HTERT RPE-1 (cell line): ENCODE results near the gene PAFAH2.
"Not testable (repeated sequence)": the region's sequence is repeated elsewhere in the genome, so short reads cannot be mapped to it uniquely, and the experiment has no call there.

Experiments used
- in situ Hi-C: fragments of 300-500 bp; cut with MboI; formaldehyde crosslinking; loops from 4 replicates; pipeline ENCODE4 v1.14.3; 2020; ENCODE audit warnings: low sequenced_read_pairs

The PAFAH2 gene

DNA sequence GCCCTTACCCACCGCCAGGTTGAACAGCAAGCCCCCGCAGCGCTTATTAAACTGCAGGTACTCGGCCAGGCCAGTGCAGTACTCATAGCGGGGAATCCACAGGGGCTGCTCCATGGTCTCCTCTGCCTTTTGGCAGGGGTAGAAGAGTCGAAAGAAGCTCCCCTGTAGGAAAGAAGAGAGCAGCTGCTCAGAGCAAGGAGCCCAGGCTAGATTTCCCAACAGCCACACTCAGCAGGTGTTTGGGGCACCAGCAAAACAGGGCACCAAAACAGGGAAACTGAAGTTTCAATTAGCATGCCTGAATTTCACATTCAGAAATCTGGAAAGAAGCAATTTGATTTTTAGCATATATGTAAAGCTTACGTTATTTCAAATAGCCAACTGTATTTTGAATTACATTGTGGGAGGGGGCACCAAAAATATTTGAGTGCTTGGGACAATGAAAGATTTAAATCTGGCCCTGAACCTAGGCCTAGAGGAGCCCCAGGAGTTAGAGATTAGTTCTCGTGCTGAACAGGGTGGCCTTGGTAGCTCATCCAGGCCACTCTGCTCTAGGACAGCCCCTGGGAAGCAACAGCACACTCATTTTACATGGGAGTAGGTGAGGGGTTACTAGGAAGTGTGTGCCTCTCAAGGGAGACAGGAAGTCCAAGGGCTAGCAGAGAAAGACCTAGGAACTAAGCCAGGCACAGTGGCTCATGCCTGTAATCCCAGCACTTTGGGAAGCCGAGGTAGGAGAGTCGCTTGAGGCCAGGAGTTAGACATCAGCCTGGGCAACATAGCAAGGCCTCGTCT lies 8.2 kb downstream of the PAFAH2 start:
- in situ Hi-C loops: no loop called here

DNA sequence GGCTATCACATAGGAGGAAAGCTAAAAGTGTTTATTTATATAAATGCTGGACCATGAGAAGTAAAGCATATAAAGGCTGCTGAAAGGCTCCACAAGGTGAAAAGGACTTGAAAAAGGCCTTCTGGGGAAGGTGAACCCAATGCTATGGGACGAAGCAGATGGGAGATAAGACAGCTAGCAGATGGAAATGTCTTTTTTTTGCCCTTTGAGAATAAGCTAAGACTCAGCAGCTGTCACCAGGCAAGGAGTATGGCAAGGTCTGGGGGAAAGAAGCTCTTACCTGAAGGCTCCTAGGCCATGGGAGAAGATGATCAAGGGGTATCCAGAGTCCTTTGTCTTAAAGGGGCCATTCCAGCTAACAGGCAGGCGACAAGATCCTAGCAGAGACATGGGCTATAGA lies 9.9 kb downstream of the PAFAH2 start:
- in situ Hi-C loops: no loop called here

DNA sequence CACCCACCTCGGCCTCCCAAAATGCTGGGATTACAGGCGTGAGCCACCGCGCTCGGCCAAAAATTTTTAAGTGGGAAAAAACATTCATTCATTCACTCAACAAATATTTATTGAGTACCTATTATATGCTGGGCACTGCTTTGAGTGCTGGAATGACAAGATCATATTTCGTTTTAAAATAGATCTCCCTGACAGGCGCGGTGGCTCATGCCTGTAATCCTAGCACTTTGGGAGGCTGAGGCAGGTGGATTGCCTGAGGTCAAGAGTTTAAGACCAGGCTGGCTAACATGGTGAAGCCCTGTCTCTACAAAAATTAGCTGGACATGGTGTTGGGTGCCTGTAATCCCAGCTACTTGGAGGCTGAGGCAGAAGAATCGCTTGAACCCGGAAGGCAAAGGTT lies 11.1 kb downstream of the PAFAH2 start:
- in situ Hi-C loops: not testable (repeated sequence)

DNA sequence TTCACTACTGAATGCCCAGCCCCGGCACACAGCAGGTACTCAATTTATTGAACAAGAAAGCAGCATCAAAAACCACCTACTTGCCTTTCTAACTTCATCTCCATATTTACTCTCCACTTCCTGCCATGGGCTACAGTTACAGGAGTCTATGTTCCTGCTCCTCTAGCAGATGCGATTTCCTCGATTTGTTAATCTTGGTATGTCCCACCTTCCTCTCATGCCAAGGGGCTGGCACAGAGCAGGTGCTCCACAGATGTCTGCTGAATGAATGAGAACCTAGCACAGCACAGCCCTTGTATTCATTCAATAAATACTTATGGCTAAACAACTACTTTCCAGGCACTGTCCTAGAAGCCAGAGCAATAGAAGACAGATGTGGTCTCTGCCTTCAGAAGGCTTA lies 12.2 kb downstream of the PAFAH2 start:
- in situ Hi-C loops: no loop called here

DNA sequence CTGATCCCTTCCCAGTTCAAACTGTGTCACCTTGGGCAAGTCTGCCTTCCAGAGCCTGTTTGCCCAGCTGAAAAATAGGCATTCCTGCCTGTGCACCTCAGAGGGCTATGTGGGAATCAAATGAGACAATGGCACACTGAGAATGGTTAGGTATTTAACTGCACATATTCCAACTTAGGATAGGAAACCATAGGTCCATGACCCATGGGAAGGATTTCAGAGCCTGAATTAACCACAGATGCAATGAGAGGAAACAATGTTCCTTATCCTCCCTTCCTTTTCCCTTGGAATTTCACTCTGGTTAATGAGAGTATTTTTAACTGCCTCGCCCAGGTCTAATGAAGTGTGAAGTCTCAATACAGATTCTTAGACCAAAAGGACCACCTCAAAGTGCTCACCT lies 12.7 kb downstream of the PAFAH2 start:
- in situ Hi-C loops: no loop called here

DNA sequence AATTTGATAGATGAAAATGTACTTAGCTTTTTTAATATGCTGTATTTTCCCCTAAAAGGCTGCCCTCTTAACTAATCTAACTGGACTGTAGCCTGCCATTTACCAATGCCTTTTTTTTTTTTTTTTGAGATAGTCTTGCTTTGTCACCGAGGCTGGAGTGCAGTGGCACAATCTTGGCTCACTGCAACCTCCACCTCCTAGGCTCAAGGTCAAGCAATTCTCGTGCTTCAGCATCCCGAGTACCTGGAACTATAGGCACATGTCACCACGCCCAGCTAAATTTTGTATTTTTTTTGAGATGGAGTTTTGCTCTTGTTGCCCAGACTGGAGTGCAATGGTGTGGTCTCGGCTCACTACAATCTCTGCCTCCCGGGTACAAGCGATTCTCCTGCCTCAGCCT lies 18.7 kb downstream of the PAFAH2 start:
- in situ Hi-C loops: no loop called here

DNA sequence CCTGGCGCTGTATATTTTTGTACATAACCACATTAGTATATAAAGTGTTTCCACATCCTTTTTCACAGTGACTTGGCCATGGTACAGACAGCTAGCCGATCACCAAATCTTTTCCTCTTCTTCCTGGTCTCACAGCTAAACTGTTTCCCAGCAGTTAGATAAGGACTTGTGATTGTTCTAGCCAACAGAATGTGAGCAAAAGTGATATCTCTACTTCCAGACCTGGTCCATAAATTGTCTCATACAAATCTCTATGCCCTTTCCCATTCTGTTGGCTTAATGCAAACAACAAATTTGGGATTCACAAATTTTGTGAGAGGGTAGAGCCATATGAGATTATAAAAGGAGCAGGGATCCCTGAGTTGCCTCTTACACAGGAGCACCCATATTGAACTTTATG lies 19.5 kb downstream of the PAFAH2 start:
- in situ Hi-C loops: no loop called here

DNA sequence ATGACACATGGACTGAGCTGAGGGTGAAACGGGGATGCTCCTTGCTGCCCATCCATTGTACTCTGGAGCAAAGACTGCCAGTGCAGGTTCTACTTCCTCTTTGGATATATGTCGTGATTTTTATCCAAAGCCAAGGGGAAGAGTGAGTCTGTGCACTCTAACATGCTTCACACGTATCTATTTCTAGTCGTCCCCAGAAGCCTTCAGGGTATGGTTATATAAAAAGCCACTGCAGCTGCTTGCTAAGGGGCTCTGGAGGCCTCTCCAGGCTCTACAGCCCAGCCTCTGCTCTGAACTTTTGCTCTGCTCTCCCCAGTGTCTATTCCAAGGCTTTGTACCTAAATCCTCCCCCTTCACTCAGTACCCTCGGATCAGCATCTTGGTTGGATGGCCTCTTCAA lies 20.1 kb downstream of the PAFAH2 start:
- in situ Hi-C loops: no loop called here

DNA sequence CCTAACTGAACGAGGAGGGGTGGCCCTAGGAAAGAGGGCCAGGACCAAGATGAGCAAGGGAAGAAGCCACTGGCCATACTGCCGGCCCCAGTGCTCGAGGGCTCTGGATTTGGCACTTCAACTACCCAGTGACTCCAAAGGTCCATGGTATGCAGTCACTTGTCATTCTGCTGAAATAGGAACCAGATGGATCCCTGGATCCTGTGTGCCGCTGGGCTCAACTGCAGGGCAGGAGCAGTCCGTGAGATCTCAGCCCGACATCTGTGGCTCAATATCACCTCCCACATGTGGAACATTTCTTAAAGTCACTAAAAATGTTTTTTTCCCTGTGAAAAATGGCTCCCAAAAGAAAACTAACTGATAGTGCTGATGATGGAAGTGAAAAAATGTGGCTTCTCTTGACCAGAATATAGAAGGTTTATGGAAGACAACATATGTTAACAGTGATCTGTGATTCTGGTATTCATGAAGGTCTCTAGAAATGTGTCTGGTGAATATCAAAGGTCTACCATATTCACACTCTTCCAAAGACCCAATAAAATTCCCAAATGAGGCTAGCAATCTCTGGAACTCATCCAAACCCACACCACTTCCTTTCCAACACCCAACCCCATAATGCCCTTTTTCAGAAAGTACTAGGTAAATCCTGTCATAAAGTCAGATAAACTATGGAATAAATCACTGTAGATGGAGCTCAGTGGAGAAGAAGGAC lies 24.1 kb downstream of the PAFAH2 start:
- in situ Hi-C loops: no loop called here

DNA sequence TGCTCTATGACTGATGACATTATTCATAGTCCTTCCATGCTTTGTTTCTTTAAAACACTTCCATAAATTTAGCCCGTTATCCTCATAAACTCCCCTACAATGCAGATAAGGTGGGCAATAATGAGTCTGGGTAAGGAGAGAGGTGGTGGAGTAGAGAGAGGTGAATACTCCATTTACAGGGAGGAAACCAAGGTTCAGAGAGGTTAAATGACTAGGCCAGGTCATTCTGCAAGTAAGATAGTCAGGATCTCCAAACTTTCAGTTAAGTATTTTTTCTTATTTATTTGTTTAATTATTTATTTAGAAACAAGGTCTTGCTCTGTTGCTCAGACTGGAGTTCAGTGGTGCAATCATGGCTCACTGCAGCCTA lies 26.1 kb downstream of the PAFAH2 start:
- in situ Hi-C loops: no loop called here

DNA sequence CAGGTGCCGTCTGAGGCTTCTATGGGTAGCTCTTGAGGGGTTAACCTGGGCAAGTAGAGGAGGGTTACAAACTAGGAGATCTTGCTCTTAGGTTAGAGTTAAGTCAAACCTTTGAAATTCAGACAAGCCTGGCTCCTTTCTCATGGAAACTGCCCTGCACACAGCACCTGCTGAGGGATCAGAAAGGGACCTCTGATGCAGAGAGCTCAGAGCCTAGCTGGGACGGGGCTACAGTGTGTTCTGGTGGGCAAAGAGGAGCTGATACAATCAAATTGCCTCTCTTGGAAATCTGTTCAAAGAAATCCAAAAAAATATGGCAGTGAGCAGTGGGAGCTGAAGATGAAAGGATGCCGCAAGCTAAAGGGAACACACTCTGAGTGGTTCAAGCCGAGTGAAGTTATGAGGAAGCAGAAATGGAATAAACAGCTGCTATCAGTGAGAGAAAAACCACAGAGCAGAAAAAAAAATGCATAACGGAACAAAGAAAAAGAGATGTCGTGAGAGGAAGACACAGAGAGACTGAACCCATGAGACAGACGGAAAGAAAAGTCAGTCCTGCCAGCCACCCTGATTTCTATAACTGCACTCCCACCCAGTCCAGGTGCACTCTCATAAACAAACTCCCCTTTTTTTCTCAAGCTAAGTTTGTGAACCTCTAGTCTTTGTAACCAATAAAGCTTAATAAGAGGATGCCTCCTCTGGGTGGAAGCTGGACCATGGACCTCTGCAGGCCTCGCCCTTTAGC lies 26.6 kb downstream of the PAFAH2 start:
- in situ Hi-C loops: no loop called here

DNA sequence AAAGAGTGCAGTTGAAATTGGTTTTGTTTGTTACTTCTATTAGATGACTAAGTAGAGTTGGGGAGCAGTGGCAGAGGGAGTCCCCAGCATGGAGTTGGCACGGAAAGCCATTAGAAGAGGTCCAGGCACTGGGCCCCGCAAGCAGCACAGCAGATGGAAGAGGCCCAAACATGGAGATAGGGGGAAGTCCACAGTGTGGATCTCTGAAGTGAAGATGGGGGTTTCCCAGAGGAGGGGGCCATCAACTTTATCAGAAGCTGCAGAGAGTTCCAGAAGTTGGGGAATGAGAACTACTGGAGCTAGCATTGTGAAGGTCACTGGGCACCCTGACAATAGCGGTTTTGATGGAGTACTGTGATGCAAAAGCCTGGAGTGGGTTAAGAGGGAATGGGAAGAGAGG lies 30.6 kb downstream of the PAFAH2 start:
- in situ Hi-C loops: no loop called here

DNA sequence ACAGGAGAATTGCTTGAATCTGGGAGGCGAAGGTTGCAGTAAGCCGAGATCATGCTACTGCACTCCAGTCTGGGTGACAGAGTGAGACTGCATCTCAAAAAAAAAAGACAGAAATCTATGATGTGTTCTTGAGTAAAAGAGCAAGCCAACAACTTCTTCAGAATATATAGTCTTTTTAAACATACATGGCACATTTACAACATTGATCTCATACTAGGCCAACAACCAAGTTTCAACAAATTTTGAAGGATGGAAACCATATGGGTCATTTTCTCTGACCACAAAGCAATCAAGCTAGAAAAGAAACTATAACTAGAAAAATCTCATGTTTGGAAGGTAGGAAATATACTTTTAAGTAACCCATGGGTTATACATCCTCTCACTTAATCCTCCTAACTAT lies 38.3 kb downstream of the PAFAH2 start:
- in situ Hi-C loops: no loop called here

DNA sequence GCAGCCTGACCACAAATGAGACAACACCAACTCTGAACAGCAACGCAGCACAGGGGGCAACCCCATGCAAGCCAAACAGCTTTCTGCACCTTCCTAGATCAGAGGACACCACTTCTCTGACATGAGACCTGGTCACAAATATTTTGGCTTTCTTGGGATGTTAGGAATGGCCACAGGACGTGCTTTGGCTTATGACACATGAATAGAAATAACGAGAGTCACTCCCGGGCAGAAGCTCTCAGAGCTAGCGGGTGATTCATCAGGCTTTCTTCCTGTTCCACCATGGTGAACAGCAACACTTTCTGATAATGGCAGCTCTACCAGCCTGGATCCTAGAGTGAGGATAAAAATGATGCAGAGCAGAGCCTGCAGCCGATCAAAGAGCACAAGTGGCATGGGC lies 39.4 kb downstream of the PAFAH2 start:
- in situ Hi-C loops: no loop called here

DNA sequence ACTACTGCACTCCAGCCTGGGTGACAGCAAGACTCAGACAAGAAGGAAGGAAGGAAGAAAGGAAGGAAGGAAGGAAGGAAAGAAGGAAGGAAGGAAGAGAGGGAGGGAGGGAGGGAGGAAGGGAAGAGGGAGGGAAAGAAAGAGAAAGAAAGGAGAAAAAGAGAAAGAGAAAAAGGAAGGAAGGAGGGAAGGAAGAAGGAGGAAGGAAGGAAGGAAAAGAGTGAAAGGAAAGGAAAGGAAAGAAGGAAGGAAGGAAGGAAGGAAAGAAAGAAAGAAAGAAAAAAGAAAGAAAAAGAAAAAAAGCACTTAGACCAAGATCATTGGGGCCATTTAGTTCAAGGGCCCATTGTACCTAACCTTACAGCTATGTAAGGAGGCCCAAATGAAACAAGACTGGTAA lies 42.3 kb downstream of the PAFAH2 start:
- in situ Hi-C loops: no loop called here

DNA sequence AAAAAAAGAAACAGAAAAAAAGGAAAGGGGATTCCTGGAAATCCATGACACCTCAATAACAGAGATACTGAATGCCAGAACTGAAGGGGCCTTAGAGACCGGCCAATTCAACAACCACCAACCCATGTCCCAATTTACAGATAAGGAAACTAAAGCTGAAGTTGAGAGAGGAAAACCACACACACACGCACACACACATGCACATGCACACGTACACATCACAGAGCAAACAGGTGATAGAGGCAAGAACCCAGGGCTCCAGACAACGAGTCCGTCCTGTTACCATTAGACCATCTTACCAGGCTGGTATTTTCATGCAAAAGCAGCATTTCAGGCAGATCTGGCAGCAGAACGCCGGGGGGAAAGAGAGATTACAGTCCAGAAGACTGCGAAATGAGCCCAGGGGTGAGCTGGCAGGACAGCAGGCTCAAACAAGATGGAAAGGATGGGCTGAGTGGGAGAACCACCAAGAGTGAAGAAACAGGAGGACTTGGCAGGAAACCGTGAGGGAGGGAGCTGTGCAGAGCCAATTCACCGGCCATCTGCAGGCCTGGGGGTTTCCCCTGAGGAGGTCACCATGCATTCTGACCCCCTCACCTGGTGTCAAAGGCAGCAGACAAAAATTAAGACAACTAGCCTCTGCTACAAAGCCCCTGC lies 43.5 kb downstream of the PAFAH2 start:
- in situ Hi-C loops: no loop called here

DNA sequence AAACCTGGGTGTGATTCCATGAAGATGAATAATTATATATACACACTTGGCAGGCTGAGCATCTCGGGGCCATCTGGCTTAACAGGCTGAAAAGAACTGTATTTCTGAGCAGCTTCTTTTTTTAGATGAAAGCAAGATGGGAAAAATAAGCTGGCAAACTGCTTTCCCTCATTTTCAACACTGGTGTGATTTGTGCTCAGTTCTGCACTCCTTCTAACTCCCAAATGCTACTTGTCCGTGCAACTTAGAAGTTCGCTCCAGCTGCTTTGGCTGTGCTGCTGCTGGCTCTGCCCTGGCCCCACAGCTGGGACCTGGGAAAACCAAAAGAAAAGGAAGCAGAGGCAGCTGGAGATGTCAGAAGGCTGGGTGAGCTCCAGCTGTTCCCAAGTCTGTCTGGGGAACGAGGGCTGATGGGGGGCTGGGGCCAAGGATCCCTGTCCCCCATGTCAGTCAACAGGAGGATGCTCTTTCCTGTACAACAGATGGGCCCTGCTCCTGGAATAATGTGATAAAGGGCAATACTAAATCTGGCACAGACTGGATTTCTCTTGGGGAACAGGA lies 44.9 kb downstream of the PAFAH2 start:
- in situ Hi-C loops: no loop called here

DNA sequence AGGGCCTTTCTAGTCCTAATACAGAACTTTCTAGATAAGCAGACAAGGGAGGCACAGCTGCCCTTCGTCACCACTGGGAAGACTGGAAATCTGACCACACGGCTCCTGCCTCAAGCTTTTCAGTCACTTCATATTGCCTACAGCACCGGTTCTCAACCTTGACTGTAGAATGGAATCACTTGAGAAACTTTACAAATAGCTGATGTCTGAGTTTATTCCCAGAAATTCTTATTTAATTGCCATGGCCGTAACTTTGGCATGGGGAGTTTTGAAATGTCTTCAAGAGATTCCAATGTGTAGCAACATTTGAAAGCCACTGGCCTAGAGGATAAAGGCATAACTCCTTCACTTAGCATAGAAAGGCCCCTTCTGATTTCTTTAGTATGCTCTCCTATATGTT lies 49.2 kb downstream of the PAFAH2 start:
- in situ Hi-C loops: no loop called here

DNA sequence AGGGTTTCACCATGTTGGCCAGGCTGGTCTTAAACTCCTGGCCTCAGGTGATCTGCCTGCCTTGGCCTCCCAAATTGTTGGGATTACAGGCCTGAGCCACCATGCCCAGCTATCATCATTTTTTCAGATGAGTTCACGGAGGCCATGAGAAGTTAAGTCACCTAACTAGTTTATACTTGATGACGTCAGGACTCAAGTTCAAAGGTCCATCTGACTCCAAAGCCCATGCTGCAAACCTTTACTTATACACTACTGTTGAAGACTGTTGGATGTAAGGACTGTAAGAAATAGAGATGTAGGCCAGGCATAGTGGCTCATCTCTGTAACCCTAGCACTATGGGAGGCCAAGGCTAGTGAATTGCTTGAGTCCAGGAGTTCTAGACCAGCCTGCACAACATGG lies 50.8 kb downstream of the PAFAH2 start:
- in situ Hi-C loops: no loop called here

DNA sequence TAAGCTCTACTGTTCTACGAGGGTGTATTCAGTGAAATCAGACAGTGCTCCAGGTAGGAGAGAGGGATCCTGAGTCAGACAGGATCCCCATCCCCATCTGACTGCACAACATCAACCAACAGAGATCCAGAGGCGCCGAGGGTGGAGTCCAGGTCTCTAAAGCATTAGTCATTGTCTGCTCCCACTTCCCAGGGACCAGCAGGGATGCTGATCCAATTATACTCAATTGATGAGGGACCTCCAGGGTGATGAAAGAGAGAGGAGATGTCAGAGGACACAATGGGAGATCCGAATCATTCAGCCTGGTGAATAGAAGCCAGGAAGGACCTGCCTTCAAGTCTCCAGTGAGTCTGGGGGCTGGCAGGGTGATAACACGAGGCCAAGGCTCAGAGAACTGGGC lies 52.1 kb downstream of the PAFAH2 start:
- in situ Hi-C loops: no loop called here

DNA sequence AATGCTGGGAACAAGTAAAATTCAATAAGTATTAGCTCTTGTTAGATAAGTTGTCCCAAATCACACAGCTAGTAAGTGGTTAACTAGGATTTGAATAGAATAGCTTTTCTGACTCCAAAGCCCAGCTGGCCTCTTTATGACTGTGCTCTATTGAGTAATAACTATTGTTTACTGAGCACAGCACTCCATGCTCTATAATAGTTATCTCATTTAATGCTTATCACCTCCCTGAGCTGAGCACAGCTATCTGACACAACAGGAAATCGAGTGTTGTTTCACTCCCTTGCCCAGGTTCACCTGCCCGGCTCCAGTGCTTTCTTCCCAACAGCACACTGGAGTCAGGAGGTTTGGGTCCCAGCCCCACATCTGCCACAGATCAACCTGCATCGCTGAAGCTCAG lies 52.9 kb downstream of the PAFAH2 start:
- in situ Hi-C loops: no loop called here
